ENCODE data around the gene AGMO.
"Not testable (repeated sequence)": the region's sequence is repeated elsewhere in the genome, so short reads cannot be mapped to it uniquely, and the experiment has no call there.

The AGMO gene

DNA sequence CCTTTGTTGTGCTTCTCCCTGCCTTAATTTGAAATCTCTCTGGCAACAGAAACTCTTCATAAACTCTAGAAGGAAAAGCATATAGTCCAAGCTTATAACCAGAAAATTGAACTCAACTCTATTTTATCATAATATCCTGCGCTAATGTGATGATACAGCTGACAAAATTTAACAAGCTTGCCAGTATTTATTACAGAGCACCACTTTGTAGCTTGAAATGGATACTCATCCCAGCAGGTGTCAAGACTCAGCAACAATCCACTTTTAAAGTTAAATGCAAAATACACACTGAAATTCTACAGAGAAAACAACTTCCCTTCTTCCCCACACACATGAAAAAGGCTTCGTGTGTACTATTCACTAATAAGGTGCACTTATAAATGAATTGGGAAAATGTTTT lies 228.9 kb downstream of the AGMO start:
- no peaks in the 10 kb centered on the region for H3K9me3 Mint-ChIP-seq
- no peaks in the 10 kb centered on the region for H3K4me1 Mint-ChIP-seq (ENCODE audit: low read depth)
- H3K27me3 Mint-ChIP-seq = no peaks in the 10 kb centered on the region

GRCh38 chr7:15330943-15331342 lies 230.9 kb downstream of the AGMO start:
- H3K9me3 Mint-ChIP-seq = no peaks in the 10 kb centered on the region
- H3K4me1 Mint-ChIP-seq (ENCODE audit: low read depth) = no peaks in the 10 kb centered on the region
- no peak overlapping the region for H3K4me3 Mint-ChIP-seq
- H3K27me3 Mint-ChIP-seq = no peaks in the 10 kb centered on the region
- no peak overlapping the region for H3K27ac Mint-ChIP-seq
- no peaks in the 10 kb centered on the region for H3K36me3 Mint-ChIP-seq (ENCODE audit: low read depth)

More for the DNA sequence above, 228.9 kb downstream of the AGMO start:
- H3K27ac Mint-ChIP-seq = no peak overlapping the region
- H3K36me3 Mint-ChIP-seq (ENCODE audit: low read depth) = no peaks in the 10 kb centered on the region
- H3K4me3 Mint-ChIP-seq = no peak overlapping the region

GRCh38 chr7:15327001-15327400 lies 234.8 kb downstream of the AGMO start:
- Mint-ChIP-seq H3K9me3 (no peaks in the 10 kb centered on the region), H3K27me3 (no peaks in the 10 kb centered on the region), H3K4me3 (no peak overlapping the region), H3K36me3 (ENCODE audit: low read depth) (no peaks in the 10 kb centered on the region), H3K4me1 (ENCODE audit: low read depth) (no peaks in the 10 kb centered on the region), H3K27ac (no peak overlapping the region)

DNA sequence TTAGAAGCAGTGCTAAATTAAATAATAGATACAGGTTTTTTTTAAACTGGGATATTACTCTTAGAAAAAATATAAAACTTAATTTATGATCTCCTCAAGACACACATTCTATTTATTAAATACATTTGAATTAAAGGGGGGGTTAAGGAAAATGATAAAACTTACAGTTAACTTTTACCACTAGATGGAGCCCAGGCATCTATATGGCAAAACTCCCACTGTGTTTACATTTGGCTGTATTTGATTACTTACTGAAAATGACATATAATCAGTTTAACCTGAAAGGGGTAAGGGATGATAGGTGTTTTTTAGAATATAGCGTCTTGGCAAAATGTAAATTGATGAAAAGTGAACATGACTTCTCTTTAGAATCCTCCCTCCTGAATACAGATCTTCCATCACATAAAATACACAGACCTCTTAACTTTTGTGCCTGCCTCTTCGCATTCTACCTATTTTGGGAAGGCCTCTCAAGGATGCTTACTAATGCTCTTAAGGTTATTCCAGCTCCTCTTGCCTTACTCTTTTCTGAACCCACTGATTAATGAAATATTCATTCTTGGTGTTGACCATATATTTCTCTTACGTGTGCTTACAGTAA lies 235.7 kb downstream of the AGMO start:
- Mint-ChIP-seq H3K27me3 (no peaks in the 10 kb centered on the region), H3K9me3 (no peaks in the 10 kb centered on the region), H3K4me1 (ENCODE audit: low read depth) (no peaks in the 10 kb centered on the region), H3K36me3 (ENCODE audit: low read depth) (no peaks in the 10 kb centered on the region), H3K27ac (no peak overlapping the region), H3K4me3 (no peak overlapping the region)

DNA sequence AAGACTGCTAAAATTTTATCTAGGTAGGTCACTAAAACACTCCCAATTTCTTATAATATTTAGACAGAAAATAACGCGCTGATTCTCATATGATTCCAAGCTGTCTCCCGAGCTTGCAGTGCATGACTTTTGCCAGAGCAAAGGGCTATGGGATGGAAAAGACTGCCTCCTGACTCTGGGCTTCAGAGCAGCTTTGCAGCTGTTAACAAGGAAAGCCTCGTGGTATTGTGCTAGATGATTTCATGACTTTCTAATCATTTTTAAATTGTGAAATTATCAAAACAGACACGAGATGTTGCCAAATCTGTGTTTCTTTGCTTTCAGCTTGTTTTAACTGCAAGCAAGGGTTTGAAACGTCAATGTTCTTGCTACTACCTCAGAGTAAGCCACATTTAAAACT lies 238.3 kb downstream of the AGMO start:
- Mint-ChIP-seq H3K9me3 (no peaks in the 10 kb centered on the region), H3K27me3 (no peaks in the 10 kb centered on the region), H3K36me3 (ENCODE audit: low read depth) (no peaks in the 10 kb centered on the region), H3K4me3 (no peak overlapping the region), H3K4me1 (ENCODE audit: low read depth) (no peaks in the 10 kb centered on the region), H3K27ac (no peak overlapping the region)

- Mint-ChIP-seq H3K9me3 (peaks cover 3% of the 10 kb centered on the region), H3K36me3 (ENCODE audit: low read depth) (no peaks in the 10 kb centered on the region), H3K27ac (no peak overlapping the region), H3K4me3 (no peak overlapping the region), H3K4me1 (ENCODE audit: low read depth) (no peaks in the 10 kb centered on the region), H3K27me3 (no peaks in the 10 kb centered on the region)
Measured at GRCh38 chr7:15317215-15317614, 244.6 kb downstream of the AGMO start.

GRCh38 chr7:15315678-15316077 lies 246.1 kb downstream of the AGMO start:
- Mint-ChIP-seq H3K27me3 (no peaks in the 10 kb centered on the region), H3K36me3 (ENCODE audit: low read depth) (no peaks in the 10 kb centered on the region), H3K4me3 (no peak overlapping the region), H3K9me3 (peaks cover 3% of the 10 kb centered on the region), H3K4me1 (ENCODE audit: low read depth) (no peaks in the 10 kb centered on the region), H3K27ac (no peak overlapping the region)

- Mint-ChIP-seq H3K27me3 (no peaks in the 10 kb centered on the region), H3K4me1 (ENCODE audit: low read depth) (no peaks in the 10 kb centered on the region), H3K9me3 (peaks cover 3% of the 10 kb centered on the region), H3K27ac (no peak overlapping the region), H3K36me3 (ENCODE audit: low read depth) (no peaks in the 10 kb centered on the region), H3K4me3 (no peak overlapping the region)
Measured at GRCh38 chr7:15314922-15315321, 246.9 kb downstream of the AGMO start.

- Mint-ChIP-seq H3K9me3 (peaks cover 3% of the 10 kb centered on the region), H3K27me3 (no peaks in the 10 kb centered on the region), H3K4me3 (no peak overlapping the region), H3K27ac (no peak overlapping the region), H3K4me1 (ENCODE audit: low read depth) (no peaks in the 10 kb centered on the region), H3K36me3 (ENCODE audit: low read depth) (no peaks in the 10 kb centered on the region)
Measured at GRCh38 chr7:15313361-15313760, 248.5 kb downstream of the AGMO start.

DNA sequence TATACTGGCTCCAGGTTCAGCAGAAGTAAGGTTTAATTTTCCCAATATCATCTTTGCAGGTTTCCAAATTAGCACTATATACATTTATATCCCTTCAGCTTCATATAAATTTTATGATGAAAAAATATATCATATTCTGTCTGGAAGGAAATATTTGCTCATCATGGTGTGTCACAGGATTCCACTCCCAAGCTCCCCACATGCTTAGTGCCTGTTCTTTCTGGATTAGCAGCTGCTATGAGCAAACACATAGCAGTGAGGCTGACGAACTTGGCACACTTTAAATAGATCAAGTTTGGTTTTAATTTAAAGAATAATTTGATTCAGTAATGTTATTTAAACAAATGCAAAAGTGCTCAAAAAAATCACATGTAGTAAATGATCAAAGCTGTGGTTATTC lies 251.9 kb downstream of the AGMO start:
- Mint-ChIP-seq H3K4me1 (ENCODE audit: low read depth) (no peaks in the 10 kb centered on the region), H3K27ac (no peak overlapping the region), H3K36me3 (ENCODE audit: low read depth) (no peaks in the 10 kb centered on the region), H3K9me3 (peaks cover 3% of the 10 kb centered on the region), H3K4me3 (no peak overlapping the region), H3K27me3 (no peaks in the 10 kb centered on the region)

- no peaks in the 10 kb centered on the region for H3K27me3 Mint-ChIP-seq
Measured at GRCh38 chr7:15308821-15309220, 253.0 kb downstream of the AGMO start.

GRCh38 chr7:15306296-15306695 lies 255.5 kb downstream of the AGMO start:
- Mint-ChIP-seq H3K27me3 (no peaks in the 10 kb centered on the region), H3K4me3 (no peak overlapping the region), H3K36me3 (ENCODE audit: low read depth) (no peaks in the 10 kb centered on the region), H3K27ac (no peak overlapping the region), H3K9me3 (no peaks in the 10 kb centered on the region), H3K4me1 (ENCODE audit: low read depth) (no peaks in the 10 kb centered on the region)

More at GRCh38 chr7:15308821-15309220, 253.0 kb downstream of the AGMO start:
- H3K9me3 Mint-ChIP-seq = peaks cover under 1% of the 10 kb centered on the region
- no peak overlapping the region for H3K27ac Mint-ChIP-seq
- no peaks in the 10 kb centered on the region for H3K36me3 Mint-ChIP-seq (ENCODE audit: low read depth)
- no peaks in the 10 kb centered on the region for H3K4me1 Mint-ChIP-seq (ENCODE audit: low read depth)
- no peak overlapping the region for H3K4me3 Mint-ChIP-seq

GRCh38 chr7:15305002-15305600 lies 256.7 kb downstream of the AGMO start:
- no peaks in the 10 kb centered on the region for H3K36me3 Mint-ChIP-seq (ENCODE audit: low read depth)
- no peak overlapping the region for H3K27ac Mint-ChIP-seq
- H3K4me1 Mint-ChIP-seq (ENCODE audit: low read depth) = no peaks in the 10 kb centered on the region
- H3K27me3 Mint-ChIP-seq = no peaks in the 10 kb centered on the region
- no peaks in the 10 kb centered on the region for H3K9me3 Mint-ChIP-seq
- no peak overlapping the region for H3K4me3 Mint-ChIP-seq

DNA sequence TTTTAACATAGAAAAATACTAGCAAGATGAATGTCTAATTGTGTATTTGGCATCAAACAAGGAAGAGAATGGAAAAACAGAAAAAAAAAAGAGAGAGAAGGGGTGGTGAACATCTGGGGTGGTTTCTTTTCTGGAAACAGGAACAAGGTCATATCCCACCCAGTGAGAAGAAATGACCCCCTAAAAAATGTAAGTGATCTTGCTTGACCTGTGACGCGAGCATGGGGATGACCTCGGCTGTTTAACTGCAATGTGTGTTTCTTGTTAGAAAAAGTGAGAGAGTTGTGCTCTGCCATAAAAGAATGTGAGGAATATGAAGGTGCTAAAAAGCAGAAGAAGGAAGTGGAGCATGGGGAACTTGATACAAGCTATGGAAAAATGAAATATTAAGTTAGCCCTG lies 258.5 kb downstream of the AGMO start:
- no peak overlapping the region for H3K4me3 Mint-ChIP-seq
- peaks cover 4% of the 10 kb centered on the region for H3K9me3 Mint-ChIP-seq
- no peaks in the 10 kb centered on the region for H3K4me1 Mint-ChIP-seq (ENCODE audit: low read depth)
- no peaks in the 10 kb centered on the region for H3K36me3 Mint-ChIP-seq (ENCODE audit: low read depth)
- H3K27me3 Mint-ChIP-seq = no peaks in the 10 kb centered on the region
- H3K27ac Mint-ChIP-seq = no peak overlapping the region

- H3K36me3 Mint-ChIP-seq (ENCODE audit: low read depth); H3K27ac Mint-ChIP-seq; H3K4me1 Mint-ChIP-seq (ENCODE audit: low read depth); H3K4me3 Mint-ChIP-seq; H3K27me3 Mint-ChIP-seq; H3K9me3 Mint-ChIP-seq: not testable (repeated sequence)
Measured at GRCh38 chr7:15300986-15301385, 260.8 kb downstream of the AGMO start.

GRCh38 chr7:15292138-15292537 lies 269.7 kb downstream of the AGMO start:
- no peaks in the 10 kb centered on the region for H3K36me3 Mint-ChIP-seq (ENCODE audit: low read depth)
- H3K9me3 Mint-ChIP-seq = peaks cover 7% of the 10 kb centered on the region
- H3K4me3 Mint-ChIP-seq = no peak overlapping the region
- H3K27ac Mint-ChIP-seq = no peak overlapping the region
- no peaks in the 10 kb centered on the region for H3K27me3 Mint-ChIP-seq
- H3K4me1 Mint-ChIP-seq (ENCODE audit: low read depth) = no peaks in the 10 kb centered on the region
